HG02678 (cell line): ENCODE results near the gene DNAJC24.

Experiments
- ATAC-seq: cut with Tn5 transposase; IDR thresholded peaks from one replicate; pipeline ENCODE4 v1.9.1; 2021; ENCODE audit warnings: mild to moderate bottlenecking, moderate library complexity; ENCODE audit not compliant: unreplicated experiment

The DNAJC24 gene

GRCh38 chr11:31414338-31414737 is 44.7 kb downstream of the DNAJC24 start:
- no peak for ATAC-seq

- ATAC-seq: no peak
Observed at GRCh38 chr11:31415435-31415834, 45.8 kb downstream of the DNAJC24 start.

- no peak for ATAC-seq
Observed at GRCh38 chr11:31417357-31417756, 47.7 kb downstream of the DNAJC24 start.

- no peak for ATAC-seq
Observed at GRCh38 chr11:31417816-31418215, 48.2 kb downstream of the DNAJC24 start.

- ATAC-seq: no peak
Observed at GRCh38 chr11:31419138-31419537, 49.5 kb downstream of the DNAJC24 start.

- no peak for ATAC-seq
Observed at GRCh38 chr11:31419669-31420068, 50.0 kb downstream of the DNAJC24 start.

- no peak for ATAC-seq
Observed at GRCh38 chr11:31421820-31422219, 52.2 kb downstream of the DNAJC24 start.

GRCh38 chr11:31422703-31423102 is 53.0 kb downstream of the DNAJC24 start:
- no peak for ATAC-seq

- ATAC-seq: no peak
Observed at GRCh38 chr11:31424652-31425051, 55.0 kb downstream of the DNAJC24 start.

- no peak for ATAC-seq
Observed at GRCh38 chr11:31433851-31434250, 64.2 kb downstream of the DNAJC24 start.

GRCh38 chr11:31437742-31438435 is 68.2 kb downstream of the DNAJC24 start:
- ATAC-seq: no peak

- ATAC-seq: no peak
Observed at GRCh38 chr11:31441296-31441695, 71.6 kb downstream of the DNAJC24 start.

- no peak for ATAC-seq
Observed at GRCh38 chr11:31442086-31442485, 72.4 kb downstream of the DNAJC24 start.

- ATAC-seq: no peak
Observed at GRCh38 chr11:31443802-31444201, 74.1 kb downstream of the DNAJC24 start.

GRCh38 chr11:31445621-31446020 is 76.0 kb downstream of the DNAJC24 start:
- ATAC-seq: no peak

GRCh38 chr11:31449040-31449439 is 79.4 kb downstream of the DNAJC24 start:
- no peak for ATAC-seq

GRCh38 chr11:31450841-31451240 is 81.2 kb downstream of the DNAJC24 start:
- ATAC-seq: no peak

GRCh38 chr11:31455177-31455576 is 85.5 kb downstream of the DNAJC24 start:
- no peak for ATAC-seq

- ATAC-seq: no peak
Observed at GRCh38 chr11:31464436-31464835, 94.8 kb downstream of the DNAJC24 start.

- ATAC-seq: no peak
Observed at GRCh38 chr11:31474083-31474482, 104.4 kb downstream of the DNAJC24 start.

GRCh38 chr11:31477528-31478222 is 108.0 kb downstream of the DNAJC24 start:
- ATAC-seq: no peak

- no peak for ATAC-seq
Observed at GRCh38 chr11:31478223-31478590, 108.5 kb downstream of the DNAJC24 start.

GRCh38 chr11:31479066-31479465 is 109.4 kb downstream of the DNAJC24 start:
- no peak for ATAC-seq
